HG03066 (cell line): ENCODE results near the gene RXFP4.
"Not testable (repeated sequence)": the region's sequence is repeated elsewhere in the genome, so short reads cannot be mapped to it uniquely, and the experiment has no call there.

ENCODE experiments used
- ATAC-seq: cut with Tn5 transposase; IDR thresholded peaks from one replicate; pipeline ENCODE4 v1.9.1; 2021; ENCODE audit warnings: low read depth; ENCODE audit not compliant: unreplicated experiment

RXFP4 gene

DNA sequence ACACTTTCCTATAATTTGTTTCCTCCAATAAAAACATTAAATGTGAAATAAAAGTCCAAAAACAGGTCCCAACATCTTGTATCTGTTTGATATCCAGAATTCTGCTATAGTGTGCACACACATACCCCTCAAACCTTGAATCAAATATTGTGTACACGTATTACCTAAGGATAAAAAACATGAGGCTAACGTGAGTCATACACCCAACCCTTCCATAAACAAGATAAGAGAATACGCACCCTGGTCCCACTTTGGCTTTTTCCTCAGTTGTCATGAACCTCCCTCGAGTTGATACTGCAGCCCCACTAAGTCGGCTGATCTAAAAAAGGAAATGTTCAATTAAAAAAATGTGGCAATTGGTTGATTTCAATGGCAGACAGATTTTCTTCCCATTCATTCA is 12.4 kb upstream of the RXFP4 start:
- ATAC-seq = no peak

DNA sequence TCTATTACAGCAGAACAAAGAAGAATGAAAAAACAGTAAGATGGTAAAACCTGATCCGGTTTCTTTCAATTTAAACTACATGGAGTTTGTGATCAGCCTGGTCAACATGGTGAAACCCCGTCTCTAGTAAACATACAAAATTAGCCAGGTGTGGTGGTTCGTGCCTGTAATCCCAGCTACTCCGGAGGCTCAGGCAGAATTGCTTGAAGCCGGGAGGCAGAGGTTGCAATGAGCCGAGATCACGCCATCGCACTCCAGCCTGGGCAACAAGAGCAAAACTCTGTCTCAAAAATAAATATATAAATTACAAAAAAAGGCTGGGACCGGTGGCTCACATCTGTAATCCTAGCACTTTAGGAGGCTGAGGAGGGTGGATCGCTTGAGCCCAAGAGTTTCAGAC is 10.7 kb upstream of the RXFP4 start:
- not testable (repeated sequence) for ATAC-seq

DNA sequence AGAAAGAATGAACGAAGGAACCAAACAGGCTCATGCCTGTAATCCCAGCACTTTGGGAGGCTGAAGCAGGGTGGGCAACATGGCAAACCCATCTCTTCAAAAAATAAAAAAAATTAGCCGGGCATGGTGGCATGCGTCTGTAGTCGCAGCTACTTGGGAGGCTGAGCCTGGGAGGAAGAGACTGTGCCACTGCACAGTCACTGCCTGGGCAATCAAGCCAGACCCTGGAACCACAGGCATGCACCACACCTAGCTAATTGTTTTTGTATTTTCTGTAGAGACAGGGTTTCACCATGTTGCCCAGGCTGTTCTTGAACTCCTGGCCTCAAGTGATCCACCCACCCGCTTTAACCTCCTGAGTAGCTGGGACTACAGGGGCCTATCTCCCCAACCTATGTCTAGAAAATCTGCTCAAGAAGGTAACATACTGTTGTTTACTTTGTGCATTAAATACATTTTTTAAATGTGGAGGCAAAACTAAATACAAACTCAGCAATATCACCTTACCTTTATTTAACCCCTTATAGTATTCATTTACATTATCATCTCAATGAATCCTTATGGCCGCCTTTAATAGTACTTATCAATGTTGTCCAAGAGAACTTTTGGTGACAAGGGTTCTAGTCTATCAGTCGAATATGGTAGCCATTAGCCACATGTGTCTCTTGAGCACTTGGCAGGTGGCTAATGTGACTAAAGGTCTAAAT is 10.0 kb upstream of the RXFP4 start:
- ATAC-seq = no peak

DNA sequence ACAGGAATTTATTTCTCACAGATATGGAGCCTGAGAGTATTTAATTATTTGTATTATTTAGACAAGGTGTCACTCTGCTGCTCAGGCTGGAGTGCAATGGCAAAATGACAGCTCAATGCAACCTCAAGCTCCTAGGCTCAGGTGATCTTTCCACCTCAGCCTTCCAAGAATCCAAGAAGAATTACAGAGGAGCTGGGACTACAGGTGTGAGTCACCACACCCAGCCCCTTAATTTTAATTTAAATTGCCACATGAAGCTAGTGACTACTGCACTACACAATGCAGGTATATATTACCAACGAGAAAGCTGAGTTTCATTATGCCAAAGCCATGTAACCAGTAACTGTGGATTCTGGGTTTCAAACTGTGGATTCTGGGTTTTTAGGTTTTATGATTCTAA is 9.4 kb upstream of the RXFP4 start:
- no peak for ATAC-seq

DNA sequence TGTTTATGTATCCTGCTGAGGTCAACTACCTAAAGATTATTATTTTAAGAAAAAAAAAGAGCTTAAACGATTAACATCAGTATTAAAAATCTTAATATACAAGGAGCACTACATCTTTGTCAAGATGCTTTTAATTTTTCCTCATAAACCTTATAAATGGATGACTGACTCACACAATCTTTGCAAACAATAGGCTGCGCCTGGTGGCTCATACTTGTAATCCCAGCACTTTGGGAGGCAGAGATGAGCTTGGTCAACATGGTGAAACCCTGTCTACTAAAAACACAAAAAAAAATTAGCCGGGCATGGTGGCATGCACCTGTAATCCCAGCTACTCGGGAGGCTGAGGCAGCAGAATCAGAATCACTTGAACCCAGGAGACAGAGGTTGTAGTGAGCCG is 9.0 kb upstream of the RXFP4 start:
- no peak for ATAC-seq

DNA sequence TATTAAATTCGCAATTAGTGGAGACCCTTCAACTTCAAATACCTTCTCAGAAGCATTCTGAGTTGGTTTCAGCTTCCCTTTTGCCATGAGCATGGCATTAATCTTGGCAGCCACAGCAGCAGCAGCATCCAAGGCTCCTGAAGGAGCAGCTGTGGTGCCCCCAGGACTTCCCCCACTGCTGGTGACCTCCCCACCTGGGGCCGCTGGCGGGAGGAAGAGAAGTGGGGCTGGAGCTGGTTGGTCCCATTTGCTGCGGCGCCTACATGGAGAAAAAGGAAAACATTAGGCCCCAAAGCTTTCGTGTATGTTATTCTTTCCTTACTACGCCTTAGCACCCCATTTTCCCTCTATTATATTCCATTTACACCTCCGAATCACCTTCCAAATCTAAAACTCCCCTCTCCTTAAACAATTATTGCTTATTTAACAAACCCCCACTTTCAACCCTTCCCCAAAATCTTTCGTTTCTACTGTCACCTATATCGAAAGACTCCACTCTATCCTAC is 7.8 kb upstream of the RXFP4 start:
- no peak for ATAC-seq

DNA sequence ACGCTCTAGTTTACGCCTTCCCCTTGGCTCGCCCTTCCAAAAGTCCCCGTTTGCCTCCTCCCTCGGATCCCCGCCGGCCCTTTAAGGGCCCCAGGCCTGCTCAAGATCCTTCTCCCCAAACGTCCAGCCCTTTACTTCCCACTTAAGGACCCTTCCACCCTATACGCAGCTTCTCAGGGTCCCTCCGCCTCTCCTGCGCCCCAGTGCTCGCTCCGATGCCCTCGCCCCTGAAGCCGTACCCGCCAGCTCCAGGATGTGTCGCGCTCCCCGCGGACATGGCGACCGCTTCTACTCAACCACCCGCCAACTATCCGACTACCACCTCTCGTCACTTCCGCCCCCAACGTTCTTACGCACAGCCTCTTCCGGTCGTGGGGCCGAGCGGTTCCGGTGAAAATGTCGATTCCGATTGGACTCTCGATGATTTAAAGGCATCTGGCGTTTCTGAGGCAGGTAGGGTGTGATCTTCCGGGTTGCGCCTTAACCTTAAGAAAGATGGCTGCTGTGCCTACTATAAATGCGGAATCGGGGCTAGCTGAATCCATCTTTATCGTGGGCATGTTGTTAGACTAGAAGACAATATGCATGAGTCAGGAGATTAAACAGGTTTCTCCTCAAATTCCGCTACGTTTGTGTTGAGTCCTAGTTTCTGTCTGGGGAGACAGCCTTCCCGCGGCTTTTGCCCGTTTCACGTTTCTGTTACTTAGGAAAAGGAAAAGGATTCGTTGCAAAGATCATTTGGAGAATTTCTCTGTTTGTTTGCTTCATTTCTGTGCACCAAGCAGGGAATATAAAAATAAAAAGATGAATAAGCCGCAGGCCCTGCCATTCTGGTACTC is 7.1 kb upstream of the RXFP4 start, which contains the start of gene KHDC4:
Gene KHDC4, minus strand, starts transcription at position 317 of the 839 bp plus-strand sequence. Its CDS starts 40 bp downstream, at position 277.
- peak; percentile 87 for ATAC-seq

DNA sequence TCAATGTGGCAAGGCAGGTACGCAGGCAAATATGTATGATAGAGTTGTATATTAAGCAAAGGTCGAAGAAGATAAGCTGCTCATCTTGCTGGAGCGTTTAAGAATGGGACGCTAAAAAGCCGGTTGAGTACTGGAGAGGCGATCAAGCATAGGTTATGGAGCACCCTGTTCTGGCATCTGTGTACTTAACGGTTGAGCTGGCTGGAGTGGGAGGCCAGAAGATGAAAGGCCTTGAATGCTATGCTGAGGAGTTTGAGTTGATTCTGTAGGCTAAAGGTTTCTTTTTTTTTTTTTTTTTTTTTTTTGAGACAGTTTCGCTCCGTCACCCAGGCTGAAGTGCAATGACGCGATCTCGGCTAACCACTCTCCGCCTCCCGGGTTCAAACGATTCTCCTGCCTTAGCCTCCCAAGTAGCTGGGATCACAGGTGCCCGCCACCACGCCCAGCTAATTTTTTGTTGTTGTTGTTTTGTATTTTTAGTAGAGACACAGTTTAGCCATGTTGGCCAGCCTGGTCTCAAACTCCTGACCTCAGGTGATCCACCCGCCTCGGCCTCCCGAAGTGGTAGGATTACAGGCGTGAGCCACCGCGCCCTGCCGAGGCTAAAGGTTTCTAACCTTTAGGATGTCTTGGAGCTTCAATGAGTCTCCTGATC is 6.4 kb upstream of the RXFP4 start:
- ATAC-seq = no peak

DNA sequence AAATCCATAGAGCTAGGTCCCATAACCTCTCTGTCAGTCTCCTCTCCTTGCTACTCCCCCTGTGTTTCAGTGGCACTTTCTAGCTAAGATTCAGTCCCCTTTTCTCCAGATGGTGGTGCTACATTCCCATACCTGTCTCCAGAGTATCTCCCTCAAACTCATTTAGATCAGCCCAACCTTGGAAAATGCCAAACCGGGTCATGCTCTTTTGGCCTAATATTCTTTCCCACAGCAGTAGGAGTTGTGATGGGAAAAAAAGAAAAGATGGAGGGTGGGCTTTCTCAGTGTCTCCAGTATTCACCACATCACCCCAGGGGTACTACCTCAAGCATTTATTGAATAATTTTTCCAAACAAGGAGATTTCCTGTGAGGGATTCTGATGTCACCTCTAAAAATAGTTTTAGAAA is 3.2 kb upstream of the RXFP4 start:
- ATAC-seq = no peak

DNA sequence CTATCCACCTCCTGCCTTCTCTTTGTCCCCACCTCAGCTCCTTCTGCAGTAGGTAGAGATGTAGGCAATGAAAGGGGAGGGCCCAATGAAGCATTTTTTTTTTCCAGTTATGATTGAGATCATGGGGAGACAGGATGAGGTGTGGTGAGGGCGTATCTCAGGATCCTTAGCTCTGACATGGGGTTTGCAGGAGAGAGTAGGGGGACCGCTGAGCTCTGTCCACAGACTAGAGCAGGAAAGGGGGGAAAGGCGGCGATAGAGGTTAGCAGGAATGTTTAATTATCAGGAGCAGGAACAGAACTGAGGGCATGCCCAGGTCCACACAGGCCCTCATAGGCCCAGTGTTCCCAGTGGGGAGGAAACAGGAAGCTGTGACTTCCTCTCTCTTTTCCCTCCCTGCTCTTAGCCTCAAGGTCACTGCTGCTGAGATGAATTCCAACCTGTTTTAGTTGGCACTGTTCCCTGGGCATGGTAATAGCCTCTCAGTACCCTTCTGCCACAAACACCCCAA is 901 bp upstream of the RXFP4 start:
- no peak for ATAC-seq

DNA sequence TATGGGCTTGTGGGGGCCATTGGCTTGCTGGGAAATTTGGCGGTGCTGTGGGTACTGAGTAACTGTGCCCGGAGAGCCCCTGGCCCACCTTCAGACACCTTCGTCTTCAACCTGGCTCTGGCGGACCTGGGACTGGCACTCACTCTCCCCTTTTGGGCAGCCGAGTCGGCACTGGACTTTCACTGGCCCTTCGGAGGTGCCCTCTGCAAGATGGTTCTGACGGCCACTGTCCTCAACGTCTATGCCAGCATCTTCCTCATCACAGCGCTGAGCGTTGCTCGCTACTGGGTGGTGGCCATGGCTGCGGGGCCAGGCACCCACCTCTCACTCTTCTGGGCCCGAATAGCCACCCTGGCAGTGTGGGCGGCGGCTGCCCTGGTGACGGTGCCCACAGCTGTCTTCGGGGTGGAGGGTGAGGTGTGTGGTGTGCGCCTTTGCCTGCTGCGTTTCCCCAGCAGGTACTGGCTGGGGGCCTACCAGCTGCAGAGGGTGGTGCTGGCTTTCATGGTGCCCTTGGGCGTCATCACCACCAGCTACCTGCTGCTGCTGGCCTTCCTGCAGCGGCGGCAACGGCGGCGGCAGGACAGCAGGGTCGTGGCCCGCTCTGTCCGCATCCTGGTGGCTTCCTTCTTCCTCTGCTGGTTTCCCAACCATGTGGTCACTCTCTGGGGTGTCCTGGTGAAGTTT is 550 bp downstream of the RXFP4 start:
- ATAC-seq = no peak

DNA sequence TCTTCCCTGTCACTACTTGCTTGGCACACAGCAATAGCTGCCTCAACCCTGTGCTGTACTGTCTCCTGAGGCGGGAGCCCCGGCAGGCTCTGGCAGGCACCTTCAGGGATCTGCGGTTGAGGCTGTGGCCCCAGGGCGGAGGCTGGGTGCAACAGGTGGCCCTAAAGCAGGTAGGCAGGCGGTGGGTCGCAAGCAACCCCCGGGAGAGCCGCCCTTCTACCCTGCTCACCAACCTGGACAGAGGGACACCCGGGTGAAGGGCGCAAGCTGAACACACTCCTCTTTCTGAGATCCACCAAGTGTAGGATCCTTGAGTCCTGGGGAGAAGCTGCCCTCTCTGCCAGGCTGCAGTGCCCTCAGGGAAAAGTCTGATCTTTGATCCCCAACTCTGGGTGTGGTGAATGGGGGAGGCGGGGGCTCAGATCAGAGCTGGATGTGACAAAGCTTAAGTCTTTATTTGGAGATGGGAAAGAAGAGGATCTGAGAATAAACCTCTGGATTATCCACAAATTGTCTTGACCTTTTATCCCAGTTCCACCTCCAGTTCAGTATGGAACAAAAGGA is 1.2 kb downstream of the RXFP4 start:
- no peak for ATAC-seq

DNA sequence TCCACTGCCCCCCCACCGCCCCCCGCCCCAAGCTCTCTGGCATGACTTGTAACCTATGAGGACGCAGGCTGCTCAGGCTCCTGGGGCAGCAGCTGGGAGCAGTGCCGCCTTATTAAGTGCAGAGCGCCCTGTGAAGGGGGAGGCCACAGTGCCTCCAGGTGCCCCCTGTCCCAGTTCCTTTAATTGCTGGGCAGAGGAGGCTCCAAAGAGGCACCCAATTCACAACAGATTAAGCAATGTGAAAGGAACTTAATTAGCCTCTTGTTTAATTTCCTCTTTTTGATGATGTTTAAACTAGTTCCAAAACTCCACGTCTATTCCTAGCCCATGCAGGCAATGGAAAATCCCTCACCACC is 3.0 kb downstream of the RXFP4 start:
- no peak for ATAC-seq

DNA sequence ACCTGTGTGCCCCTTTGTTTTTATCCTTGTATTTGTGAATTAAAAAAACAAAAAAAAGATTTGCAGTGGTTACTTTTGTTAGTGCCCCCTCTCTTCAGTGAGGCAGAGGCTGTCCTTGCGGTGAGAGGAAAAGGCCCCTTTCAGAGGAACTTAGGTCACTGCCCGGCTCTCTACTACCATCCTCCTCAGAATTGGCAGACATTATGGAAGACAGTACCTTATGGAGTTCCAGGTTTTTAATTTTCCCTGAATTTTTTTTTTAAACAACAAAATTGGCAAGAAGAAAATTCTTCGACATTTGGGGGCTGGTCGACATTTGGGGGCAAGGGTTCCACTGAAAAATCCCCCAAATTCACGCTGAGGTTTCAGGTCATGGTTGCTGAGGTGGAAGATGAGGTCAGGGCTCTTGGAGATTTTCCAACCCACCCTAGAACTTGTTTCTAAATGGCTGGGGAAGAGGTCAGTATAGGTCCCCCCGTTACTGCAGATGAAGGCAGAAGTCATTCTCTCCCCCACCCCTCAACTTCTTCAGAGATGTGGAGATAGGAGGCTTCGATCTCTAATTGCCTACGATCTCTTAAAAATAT is 5.3 kb downstream of the RXFP4 start:
- ATAC-seq = peak; percentile 11

DNA sequence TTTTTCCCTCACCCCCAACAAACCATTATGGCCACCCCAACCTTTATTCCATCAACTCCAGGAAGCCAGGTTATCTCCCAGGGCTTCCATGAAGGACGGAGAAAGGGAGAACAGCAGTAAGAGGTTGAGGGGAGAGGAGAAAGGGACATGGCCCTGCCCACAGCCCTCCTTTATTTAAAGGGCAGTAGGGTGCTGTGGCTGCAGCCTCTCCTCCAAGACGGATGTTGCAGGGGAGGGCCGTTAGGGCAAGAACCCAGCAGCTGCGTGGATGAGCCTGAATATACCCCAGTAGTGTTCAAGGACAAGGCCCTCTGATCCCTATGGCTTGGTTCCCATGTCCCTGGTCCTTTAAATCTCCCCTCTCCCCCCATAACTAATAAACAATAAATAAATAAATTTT is 5.9 kb downstream of the RXFP4 start:
- no peak for ATAC-seq

DNA sequence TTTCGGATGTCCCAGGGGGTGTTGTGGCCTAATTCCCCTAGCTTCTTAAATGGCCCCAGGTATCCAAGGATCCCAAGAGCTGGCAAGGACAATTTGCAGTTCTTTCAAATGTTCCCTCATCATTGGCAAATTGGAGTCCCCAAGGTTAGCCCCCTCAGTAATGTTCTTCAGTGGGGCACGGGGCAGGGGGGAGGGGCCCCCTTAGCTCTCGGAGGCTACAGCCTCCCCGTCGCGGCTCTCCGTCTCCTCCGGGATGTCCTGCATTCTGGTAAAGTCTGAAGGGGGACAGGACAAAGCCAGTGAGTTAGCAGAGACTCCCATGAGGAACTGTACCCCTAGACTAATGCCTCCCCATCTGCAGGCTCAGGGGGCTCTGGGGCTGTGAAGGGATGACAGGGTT is 6.3 kb downstream of the RXFP4 start:
- no peak for ATAC-seq

DNA sequence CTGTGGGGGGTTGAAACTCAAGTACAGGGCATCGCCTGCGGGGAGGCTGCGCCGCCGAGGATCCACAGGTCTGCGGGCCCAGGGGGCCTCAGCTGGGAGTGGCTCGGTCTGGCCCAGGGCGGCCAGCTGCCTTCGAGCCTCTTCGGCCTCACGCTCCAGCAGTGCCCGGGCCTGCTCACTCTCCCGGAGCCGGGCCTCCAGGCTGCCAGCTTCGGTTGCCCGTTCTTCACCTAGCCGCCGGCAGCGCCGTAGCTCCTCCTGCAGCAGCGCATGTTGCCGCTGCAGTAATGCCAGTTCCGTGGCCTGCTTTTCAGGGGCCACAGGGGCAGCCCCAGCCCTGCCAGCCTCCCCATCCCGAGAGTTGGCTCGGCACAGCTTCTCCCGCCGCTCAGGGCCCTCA is 9.4 kb downstream of the RXFP4 start:
- no peak for ATAC-seq

DNA sequence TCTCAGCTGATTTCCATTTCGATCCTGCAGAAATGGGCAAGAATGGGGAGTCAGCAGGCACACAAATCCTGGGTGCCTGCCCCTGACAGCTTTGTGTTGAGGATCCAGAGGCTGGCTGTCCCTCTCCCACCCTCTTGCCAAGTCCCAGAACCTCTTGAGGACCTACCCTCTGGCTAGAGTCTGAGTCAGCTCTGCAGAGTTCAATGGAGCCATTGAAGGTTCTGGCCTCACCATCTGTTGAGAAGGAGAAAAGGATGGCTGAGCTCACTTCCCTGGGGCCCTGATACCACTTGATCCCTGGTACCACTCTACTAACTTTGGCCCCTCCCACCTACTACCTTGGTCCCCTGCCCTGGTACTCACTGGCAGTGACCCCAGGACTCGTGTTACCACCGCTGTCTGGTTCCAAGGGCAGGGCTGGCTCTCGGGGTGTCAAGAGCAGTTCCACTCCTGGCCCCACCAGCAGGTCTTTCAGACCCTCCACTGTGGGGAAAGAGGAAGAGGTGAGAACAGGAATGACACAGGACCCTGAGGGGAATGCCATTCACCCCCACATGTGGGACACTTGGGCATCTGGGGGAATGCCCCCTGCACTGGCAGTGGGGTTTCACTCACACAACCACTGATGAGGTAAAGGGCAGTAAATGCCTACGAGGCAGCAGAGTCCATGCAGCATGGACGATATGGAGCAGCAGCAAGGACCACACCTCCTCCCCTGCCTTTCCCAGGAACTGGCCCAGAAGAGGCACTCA is 10.5 kb downstream of the RXFP4 start:
- ATAC-seq = no peak

DNA sequence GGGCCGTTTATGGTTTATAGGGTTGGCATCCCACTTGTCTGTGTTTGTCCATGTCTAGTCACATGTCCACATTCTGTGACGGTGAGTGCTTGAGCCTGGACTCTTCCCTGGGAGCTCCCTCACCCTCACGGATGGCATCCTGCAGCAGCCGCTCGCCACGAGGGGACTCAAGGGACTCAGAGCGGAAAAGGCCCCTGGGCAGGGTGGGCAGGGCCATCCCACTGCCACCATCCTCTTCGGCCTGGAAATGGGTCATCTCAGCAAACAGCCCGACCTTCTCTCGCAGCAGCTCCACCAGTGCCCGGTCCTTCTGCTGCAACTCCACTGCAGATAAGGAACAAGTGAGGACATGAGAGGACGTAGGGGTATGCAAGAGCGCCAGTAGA is 11.1 kb downstream of the RXFP4 start:
- ATAC-seq = no peak
